ENCODE measurements around the gene RASIP1.
"Not testable (repeated sequence)": the region's sequence is repeated elsewhere in the genome, so short reads cannot be mapped to it uniquely, and the experiment has no call there.

Gene RASIP1

DNA sequence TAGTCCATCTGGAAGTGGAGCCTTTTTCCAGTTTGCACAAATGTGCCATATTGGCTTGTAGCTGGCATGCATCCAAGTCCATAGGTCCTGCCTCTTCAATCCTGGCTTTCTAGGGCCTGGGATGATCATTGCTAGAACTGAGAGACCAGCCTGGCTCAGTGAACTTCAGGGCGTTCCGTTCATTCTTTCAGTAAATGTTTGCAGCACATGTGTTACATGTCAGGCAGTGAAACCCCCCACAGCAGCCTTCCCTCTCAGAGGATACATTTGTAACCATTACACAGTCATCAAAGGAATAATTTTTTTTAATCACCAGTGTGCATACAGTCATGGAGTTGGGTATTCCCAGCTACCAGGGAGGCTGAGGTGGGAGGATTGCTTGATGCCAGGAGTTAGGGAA, 35.0 kb downstream of the RASIP1 start:
- DNase-seq (ENCODE audit: low spot score), result no peak

- DNase-seq (ENCODE audit: low spot score), result no peak
These were observed 37.1 kb downstream of the RASIP1 start for GRCh38 chr19:48703316-48703715.

DNA sequence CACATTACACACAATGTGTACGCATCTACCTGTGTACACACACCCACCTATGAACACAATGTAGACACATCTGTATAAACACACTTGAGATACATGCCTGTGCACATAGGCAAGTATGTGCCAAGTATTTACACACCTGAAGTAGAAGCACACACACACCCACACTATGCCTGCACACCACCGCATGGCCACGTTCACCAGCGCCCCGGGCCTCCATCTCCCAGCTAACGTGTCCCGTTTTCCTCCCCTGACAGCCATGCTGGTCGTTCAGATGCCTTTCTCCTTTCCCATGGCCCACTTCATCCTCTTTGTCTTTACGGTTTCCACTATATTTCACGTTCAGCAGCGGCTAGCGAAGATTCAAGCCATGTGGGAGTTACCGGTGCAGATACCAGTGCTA, 37.7 kb downstream of the RASIP1 start:
- no peak for DNase-seq (ENCODE audit: low spot score)

- DNase-seq (ENCODE audit: low spot score), result no peak
These were observed 42.4 kb downstream of the RASIP1 start for GRCh38 chr19:48698046-48698445.

- DNase-seq (ENCODE audit: low spot score), result peak; percentile 59
These were observed 43.9 kb downstream of the RASIP1 start for GRCh38 chr19:48696353-48697010.

GRCh38 chr19:48695743-48696352, 44.6 kb downstream of the RASIP1 start, which contains the start of gene FUT2:
FUT2 (plus strand) TSS chr19:48695971; CDS start chr19:48702957, 6,986 bp downstream.
- DNase-seq (ENCODE audit: low spot score), result peak; percentile 79

GRCh38 chr19:48693629-48694028, 46.8 kb downstream of the RASIP1 start:
- DNase-seq (ENCODE audit: low spot score), result not testable (repeated sequence)

DNA sequence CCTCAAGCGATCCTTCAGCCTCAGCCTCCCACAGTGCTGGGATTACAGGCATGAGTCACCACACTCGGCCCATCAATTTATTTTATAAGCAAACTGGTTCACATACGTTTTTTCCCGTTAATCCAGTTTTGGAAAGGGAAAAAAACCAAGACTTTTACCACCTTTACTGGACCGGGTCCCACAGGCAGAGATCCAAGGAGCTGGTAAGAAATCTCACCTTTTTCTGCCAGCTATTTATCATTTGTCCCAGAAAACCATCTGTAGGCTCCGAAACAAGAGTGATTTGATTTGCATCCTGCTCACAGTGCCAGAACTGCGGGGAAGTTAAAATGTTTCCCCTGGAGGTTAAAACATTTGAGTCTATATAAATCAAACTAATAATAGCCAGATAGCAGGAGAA, 51.0 kb downstream of the RASIP1 start:
- DNase-seq (ENCODE audit: low spot score), result no peak

DNA sequence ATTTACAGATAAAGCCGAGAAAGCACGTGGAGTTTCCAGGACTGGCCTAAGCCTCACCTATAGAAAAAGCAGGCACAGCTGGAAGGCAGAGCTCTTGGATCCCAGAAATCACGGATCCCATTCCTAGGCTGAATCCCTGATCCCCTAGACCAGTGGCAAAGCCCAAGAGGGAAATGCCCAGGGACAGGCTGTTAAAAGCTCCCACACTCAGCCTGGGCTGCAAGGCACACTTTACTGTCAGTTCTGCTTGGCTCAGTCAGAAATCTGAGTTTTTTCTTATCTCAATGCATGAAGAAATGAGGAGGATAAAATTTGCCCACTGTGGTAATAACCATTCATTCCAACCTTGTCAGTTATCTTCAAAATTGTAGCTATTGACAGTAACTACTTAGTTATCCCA, 52.6 kb downstream of the RASIP1 start:
- DNase-seq (ENCODE audit: low spot score), result no peak

- not testable (repeated sequence) for DNase-seq (ENCODE audit: low spot score)
These were observed 53.8 kb downstream of the RASIP1 start for GRCh38 chr19:48686637-48687036.

- no peak for DNase-seq (ENCODE audit: low spot score)
These were observed 54.3 kb downstream of the RASIP1 start for GRCh38 chr19:48686088-48686487.

- no peak for DNase-seq (ENCODE audit: low spot score)
These were observed 54.8 kb downstream of the RASIP1 start for GRCh38 chr19:48685583-48685982.

DNA sequence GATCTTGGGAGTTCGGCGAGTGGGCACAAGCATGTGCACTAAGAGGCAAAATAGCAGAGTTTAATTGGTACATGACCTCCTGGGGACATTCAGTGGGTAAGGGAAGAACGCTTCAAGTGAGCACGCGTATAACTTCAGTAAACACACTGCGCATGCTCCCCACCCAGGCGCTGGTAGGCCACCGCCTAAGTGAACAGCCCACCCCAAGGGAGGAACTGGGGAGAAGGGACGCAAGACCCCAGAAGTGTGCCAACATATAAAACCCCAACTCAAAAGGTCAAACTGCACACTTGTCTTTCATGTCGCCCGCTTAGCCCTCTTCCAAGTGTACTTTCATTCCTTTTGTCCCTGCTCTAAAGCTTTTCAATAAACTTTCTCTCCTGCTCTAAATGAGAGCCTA, 57.1 kb downstream of the RASIP1 start:
- no peak for DNase-seq (ENCODE audit: low spot score)

DNA sequence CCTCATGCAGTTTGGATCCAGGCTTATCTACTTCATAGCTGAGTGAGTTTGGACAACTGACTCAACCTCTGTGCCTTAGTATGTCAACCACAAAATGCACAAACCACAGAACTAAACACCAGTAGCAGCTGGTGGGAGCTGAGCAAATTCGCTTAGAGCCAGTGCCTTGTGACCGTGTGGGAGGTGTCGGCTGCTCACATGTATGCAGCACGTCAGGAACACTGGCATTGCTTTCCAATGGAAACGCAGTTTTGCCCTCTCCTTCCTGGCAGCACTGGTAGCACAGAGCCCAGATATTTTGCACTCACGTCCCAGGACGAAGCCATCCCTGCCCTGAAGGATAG, 59.3 kb downstream of the RASIP1 start:
- no peak for DNase-seq (ENCODE audit: low spot score)

GRCh38 chr19:48680436-48681126, 59.8 kb downstream of the RASIP1 start:
- no peak for DNase-seq (ENCODE audit: low spot score)

DNA sequence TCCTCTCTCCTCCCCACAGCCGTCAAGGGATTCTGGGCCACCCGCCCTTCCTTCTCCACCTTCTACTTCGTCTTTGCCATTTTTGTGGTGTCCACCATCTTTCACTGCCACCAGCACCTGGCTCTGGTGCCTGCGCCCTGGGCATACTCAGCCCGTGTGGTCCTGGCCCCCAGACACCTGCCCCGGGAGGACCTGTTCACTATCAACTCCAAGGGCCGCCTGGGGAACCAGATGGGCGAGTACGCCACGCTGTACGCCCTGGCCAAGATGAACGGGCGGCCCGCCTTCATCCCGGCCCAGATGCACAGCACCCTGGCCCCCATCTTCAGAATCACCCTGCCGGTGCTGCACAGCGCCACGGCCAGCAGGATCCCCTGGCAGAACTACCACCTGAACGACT, 60.4 kb downstream of the RASIP1 start:
- DNase-seq (ENCODE audit: low spot score), result not testable (repeated sequence)

- DNase-seq (ENCODE audit: low spot score), result no peak
These were observed 62.2 kb downstream of the RASIP1 start for GRCh38 chr19:48678201-48678600.

DNA sequence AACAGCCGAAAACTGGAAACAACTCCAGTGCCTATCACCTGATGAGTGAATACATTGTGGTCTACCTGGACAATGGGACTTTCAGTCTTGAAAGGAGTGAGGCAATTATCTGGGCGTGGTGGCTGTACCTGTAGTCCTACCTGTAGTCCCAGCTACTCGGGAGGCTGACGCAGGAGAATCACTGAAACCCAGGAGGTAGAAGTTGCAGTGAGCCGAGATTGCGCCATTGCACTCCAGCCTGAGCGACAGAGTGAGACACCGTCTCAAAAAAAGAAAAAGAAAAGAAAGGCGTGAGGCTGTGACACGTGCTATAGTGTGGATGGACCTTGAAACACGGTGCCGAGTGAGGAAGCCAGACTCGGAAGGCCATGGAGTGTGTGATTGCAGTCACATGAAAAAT, 63.5 kb downstream of the RASIP1 start:
- no peak for DNase-seq (ENCODE audit: low spot score)

DNA sequence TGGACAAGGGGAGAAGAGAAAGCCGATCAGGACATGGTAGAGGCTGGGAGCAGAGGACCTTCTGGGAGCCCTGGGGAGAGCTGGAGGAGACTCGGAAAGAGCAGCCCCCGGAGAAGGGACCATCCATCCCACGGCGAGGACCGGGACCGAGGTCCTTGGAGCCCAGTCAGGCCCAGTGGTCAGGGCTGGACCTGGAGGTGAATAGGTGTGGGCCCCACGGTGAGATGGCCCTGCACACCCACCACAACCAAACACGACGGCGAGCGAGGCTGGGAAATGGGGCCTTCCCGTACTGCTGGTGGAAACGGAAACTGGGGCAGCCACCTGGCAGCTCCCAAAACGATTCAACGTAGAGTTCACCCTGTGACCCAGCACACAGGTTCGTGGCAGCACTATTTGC, 63.9 kb downstream of the RASIP1 start:
- DNase-seq (ENCODE audit: low spot score), result no peak

DNA sequence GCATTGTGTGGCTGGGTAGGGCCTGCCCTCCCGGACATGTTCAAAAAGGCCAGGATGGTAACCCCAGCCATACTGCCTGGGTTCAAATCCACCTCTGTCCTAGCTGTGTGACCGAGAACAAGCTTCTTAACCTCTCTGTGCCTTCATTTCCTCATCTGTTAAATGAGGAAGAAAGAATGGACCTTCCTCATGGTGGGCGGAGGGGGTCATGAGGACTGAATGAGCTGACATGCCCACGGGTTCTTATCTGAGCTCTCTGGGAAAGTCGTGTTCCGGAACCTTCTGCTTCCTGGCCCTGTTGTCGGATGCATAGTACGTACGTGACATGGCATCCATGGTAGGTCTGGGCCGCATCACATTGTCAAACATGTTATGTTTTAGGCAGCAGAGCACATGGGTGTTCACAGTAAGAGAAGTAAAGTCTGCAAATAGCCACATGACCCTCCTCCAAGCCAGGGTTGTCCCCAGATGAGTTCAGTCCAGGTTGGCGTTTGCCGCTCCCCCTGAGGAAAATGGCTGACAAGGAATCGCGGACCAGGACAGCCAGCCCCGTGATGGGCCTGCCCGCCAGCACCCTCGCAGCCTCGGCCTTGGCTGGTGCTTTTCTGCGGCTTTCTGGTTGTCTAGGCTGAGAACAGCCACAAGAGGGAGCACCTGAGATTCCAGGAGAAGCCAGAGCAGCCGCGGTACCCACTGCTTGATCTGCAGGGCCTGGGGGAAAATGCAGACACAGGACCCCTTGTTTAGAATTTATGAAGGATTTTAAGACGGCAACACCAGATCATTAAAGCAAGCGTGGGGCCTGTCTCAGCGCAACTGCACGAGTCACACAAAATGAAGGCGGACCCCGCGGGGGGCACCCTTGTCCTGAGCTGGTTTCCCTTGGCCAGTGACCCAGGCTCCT, 65.2 kb downstream of the RASIP1 start:
- peak; percentile 97 for DNase-seq (ENCODE audit: low spot score)

DNA sequence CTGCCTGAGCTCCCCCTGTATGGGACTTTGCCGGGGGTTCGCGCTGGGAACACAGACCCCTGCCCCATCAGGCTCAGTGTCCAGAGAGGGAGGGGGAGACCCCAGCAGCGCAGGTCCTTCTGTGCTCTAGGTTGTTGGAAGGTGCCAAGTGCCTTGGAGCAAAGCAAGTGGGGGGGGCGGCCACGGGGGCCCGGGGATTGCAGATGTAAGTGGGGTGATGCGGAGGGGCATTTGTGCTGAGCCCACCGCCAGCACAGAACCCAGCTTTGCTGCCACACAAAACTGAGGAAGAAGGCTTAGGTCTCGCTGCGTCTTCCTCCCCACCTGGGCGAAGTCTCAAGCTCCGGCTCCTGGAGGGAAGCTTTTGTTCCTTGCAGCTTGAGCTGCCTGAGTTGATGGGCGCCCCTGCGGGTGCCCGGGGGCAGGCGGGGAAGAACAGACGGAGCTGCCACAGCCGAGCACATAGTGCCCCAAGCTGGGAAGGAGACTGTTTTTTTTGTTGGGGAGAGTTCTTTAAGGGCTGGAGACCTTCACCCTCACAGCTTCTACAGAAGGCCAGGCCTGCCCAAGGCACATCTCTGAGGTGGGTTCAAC, 66.1 kb downstream of the RASIP1 start:
- DNase-seq (ENCODE audit: low spot score), result no peak

All from iPS-NIHi11 (cell line).